Measurements from ENCODE around the gene WDFY2. TPM values are rescaled to one million over a fixed set of nuclear protein-coding genes. Genes with fewer than 3 reads are reported as not detected.

Gene WDFY2
- total RNA-seq, 1 experiment from 2014 or later, result 25.7 TPM

GRCh38 chr13:51803422-51804294 is 219.4 kb downstream of the WDFY2 start, which contains the start of gene DHRS12 (continued):
- TF ChIP-seq USF2 (CRISPR knock-in tag; IDR thresholded peaks at IDR 0.05) (peak; percentile 91), SP1 (CRISPR knock-in tag; conservative IDR thresholded peaks at IDR 0.05) (peak; percentile 39; the same call in 1 of the 2 replicates), ETV6 (CRISPR knock-in tag; IDR thresholded peaks at IDR 0.05) (no peak; the same call in 1 of the 2 replicates), PRRX2 (CRISPR knock-in tag; IDR thresholded peaks at IDR 0.05) (no peak), ZNF317 (CRISPR knock-in tag; IDR thresholded peaks at IDR 0.05; ENCODE audit: borderline replicate concordance, low read depth) (no peak), JAZF1 (CRISPR knock-in tag; IDR thresholded peaks at IDR 0.05) (no peak), KAT7 (CRISPR knock-in tag; IDR thresholded peaks at IDR 0.05; ENCODE audit: borderline replicate concordance) (peak; percentile 80; the same call in 1 of the 2 replicates), STAT6 (CRISPR knock-in tag; conservative IDR thresholded peaks at IDR 0.05; ENCODE audit: low read depth) (no peak), RELA (CRISPR knock-in tag; IDR thresholded peaks at IDR 0.05; ENCODE audit: borderline replicate concordance) (no peak), ARID4B (CRISPR knock-in tag; IDR thresholded peaks at IDR 0.05; ENCODE audit: borderline replicate concordance) (peak; percentile 74; the same call in 1 of the 2 replicates), RORB (CRISPR knock-in tag; IDR thresholded peaks at IDR 0.05) (no peak), AR (CRISPR knock-in tag; IDR thresholded peaks at IDR 0.05) (no peak), FOXK1 (CRISPR knock-in tag; IDR thresholded peaks at IDR 0.05) (peak; percentile 19; the same call in 1 of the 2 replicates), CREM (CRISPR knock-in tag; IDR thresholded peaks at IDR 0.05) (no peak; the same call in 1 of the 2 replicates), CDX4 (CRISPR knock-in tag; IDR thresholded peaks at IDR 0.05; ENCODE audit: borderline replicate concordance) (no peak), CREB1 (CRISPR knock-in tag; IDR thresholded peaks at IDR 0.05) (no peak), IRF2 (CRISPR knock-in tag; IDR thresholded peaks at IDR 0.05; ENCODE audit: borderline replicate concordance, low read depth) (no peak), E2F4 (CRISPR knock-in tag; IDR thresholded peaks at IDR 0.05; ENCODE audit: borderline replicate concordance, low read depth) (no peak), ATF6 (CRISPR knock-in tag; IDR thresholded peaks at IDR 0.05) (no peak)
- TF ChIP-seq, protein P1, sequence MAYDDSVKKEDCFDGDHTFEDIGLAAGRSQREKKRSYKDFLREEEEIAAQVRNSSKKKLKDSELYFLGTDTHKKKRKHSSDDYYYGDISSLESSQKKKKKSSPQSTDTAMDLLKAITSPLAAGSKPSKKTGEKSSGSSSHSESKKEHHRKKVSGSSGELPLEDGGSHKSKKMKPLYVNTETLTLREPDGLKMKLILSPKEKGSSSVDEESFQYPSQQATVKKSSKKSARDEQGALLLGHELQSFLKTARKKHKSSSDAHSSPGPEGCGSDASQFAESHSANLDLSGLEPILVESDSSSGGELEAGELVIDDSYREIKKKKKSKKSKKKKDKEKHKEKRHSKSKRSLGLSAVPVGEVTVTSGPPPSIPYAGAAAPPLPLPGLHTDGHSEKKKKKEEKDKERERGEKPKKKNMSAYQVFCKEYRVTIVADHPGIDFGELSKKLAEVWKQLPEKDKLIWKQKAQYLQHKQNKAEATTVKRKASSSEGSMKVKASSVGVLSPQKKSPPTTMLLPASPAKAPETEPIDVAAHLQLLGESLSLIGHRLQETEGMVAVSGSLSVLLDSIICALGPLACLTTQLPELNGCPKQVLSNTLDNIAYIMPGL (CRISPR knock-in tag; IDR thresholded peaks at IDR 0.05), result peak; percentile 50; the same call in 1 of the 2 replicates

All from WTC11 (cell line).